ENCODE measurements around the gene LRRN4.

The LRRN4 gene

DNA sequence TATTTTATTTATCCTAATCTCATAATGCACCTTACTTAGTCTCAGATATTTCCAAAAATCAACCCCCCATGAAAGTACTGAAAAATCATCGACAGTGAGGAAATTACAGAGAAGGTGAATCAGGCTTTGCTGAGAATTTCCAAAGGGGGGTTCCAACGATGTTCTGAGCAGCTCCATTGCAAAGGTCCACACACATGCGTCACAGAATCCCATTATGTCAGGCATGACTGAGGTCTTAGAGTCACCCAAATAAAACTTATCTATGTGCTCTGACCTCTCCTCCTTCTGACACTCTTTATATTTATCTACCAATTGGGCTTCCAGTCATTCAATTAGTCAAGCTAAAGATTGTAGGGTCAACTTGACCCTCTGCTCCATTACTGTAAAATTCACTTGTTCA, 12.7 kb upstream of the LRRN4 start:
- H3K4me3 ChIP-seq (ENCODE audit: control insufficient read depth, low read depth, low read length) = no peak overlapping the region
- DNase-seq (ENCODE audit: low read depth) = no peak
- TF ChIP-seq, protein P1, sequence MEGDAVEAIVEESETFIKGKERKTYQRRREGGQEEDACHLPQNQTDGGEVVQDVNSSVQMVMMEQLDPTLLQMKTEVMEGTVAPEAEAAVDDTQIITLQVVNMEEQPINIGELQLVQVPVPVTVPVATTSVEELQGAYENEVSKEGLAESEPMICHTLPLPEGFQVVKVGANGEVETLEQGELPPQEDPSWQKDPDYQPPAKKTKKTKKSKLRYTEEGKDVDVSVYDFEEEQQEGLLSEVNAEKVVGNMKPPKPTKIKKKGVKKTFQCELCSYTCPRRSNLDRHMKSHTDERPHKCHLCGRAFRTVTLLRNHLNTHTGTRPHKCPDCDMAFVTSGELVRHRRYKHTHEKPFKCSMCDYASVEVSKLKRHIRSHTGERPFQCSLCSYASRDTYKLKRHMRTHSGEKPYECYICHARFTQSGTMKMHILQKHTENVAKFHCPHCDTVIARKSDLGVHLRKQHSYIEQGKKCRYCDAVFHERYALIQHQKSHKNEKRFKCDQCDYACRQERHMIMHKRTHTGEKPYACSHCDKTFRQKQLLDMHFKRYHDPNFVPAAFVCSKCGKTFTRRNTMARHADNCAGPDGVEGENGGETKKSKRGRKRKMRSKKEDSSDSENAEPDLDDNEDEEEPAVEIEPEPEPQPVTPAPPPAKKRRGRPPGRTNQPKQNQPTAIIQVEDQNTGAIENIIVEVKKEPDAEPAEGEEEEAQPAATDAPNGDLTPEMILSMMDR (IDR thresholded peaks at IDR 0.05; ENCODE audit: control insufficient read depth, insufficient read depth, low read depth, low read length, missing control alignments) = no peak

DNA sequence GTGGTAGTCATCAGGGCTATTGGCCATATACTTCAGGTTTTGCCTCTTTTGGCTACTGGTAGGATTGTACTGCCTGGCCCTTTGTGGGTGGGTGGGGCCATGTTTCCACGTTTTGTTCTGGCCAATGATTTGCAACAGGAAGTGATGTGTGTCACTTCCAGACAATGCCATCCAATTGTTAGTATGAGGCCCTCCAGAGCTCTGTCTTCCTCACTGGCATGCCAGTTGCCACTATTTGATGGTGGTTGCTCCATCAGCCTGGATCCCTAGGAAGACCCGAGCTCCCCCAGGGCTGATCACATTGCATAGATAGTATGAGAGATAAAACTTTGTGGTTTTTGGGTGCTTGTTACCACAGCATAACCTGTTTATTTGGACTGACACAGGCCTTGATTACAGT, 7.7 kb upstream of the LRRN4 start:
- TF ChIP-seq, protein P1 (IDR thresholded peaks at IDR 0.05; ENCODE audit: control insufficient read depth, insufficient read depth, low read depth, low read length, missing control alignments) = no peak
- no peak for DNase-seq (ENCODE audit: low read depth)
- H3K4me3 ChIP-seq (ENCODE audit: control insufficient read depth, low read depth, low read length) = no peak overlapping the region

DNA sequence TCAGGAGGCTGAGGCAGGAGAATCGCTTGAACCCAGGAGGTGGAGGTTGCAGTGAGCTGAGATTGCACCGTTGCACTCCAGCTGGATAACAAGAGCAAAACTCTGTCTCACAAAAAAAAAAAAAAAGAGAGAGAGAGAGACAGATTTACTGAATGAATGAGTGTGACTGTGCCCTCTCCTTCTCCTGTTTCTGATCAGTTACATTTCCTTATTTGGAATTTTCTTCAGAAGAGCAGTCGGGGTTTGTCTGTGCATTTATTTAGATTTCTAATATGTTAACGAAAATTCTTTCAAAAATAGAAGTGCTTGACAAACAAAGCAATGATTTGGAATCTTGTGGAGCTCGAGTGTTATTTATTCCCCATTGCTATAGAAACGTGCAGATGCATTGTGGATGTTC, 6.4 kb upstream of the LRRN4 start:
- no peak overlapping the region for H3K4me3 ChIP-seq (ENCODE audit: control insufficient read depth, low read depth, low read length)
- TF ChIP-seq, protein P1 (IDR thresholded peaks at IDR 0.05; ENCODE audit: control insufficient read depth, insufficient read depth, low read depth, low read length, missing control alignments) = no peak
- no peak for DNase-seq (ENCODE audit: low read depth)

DNA sequence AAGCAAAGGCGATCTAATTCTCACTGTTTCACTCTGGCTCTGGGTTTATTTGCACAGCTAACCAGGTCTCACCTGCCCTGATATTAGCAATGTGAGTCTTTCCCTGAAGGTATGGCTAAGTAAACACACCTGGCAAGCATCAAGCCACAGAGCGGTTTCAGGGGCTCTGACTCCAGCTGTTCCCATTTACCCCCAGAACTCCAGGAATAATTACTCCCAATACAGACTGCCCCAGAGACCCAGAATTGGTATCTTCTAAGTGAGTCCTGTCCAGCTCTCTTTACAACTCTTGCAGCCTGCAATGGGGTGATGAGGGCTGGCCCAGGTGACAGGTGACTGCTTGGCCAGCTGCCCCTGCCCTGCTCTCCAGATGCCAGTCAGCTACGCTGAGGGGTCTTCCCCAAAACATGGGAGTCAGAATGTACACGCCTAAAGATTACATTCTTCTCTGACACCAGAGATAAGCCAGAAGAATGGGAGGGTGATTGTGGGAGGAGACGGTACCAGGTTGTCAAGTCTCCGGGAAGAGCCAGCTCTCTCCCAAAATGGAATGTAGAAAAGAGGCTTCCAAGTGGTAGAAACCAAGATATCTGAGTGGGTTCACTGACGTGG, 4.9 kb upstream of the LRRN4 start:
- no peak overlapping the region for H3K4me3 ChIP-seq (ENCODE audit: control insufficient read depth, low read depth, low read length)
- TF ChIP-seq, protein P1 (IDR thresholded peaks at IDR 0.05; ENCODE audit: control insufficient read depth, insufficient read depth, low read depth, low read length, missing control alignments) = no peak
- DNase-seq (ENCODE audit: low read depth) = no peak

DNA sequence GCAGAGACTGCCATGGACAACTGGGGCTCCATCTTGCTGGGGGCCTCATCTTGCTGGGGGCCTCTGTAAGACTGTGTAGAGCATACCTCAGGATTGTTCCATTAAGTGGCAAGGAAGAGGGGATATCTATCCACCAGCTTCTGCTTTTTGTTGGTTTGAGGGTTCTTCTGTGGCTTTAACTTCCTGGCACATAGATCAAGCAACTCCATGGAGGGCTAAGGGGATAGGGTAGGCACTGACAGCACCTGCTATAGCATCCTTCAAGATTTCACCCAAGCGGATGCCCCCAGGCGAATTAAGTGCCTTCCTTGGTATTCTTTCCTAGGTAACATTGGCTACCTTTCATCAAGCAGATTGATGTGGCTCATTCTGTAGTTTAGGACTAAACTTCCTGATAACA, 3.8 kb upstream of the LRRN4 start:
- DNase-seq (ENCODE audit: low read depth) = no peak
- no peak overlapping the region for H3K4me3 ChIP-seq (ENCODE audit: control insufficient read depth, low read depth, low read length)
- TF ChIP-seq, protein P1 (IDR thresholded peaks at IDR 0.05; ENCODE audit: control insufficient read depth, insufficient read depth, low read depth, low read length, missing control alignments) = no peak

DNA sequence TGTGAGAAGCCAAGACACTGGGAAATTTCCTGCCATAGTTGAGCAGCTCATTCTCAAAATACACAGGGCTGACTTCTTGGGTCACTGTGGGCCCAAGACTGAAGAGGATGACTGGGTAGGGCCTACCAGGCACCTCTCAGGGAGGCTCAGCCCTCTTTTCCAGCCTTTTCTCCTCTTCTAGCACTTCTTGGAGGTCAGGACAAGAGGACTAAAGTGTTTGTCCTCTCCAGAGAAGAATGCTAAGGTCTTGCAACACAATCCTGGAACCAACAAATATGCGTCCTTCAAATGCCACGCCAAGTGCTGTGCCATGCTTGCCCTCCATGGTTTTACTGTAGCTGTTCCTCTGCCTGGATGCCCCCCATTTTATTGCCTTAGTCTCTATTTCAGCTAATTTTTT, 3.3 kb upstream of the LRRN4 start:
- TF ChIP-seq, protein P1 (IDR thresholded peaks at IDR 0.05; ENCODE audit: control insufficient read depth, insufficient read depth, low read depth, low read length, missing control alignments) = no peak

More for the DNA sequence above, 3.3 kb upstream of the LRRN4 start:
- H3K4me3 ChIP-seq (ENCODE audit: control insufficient read depth, low read depth, low read length) = no peak overlapping the region
- no peak for DNase-seq (ENCODE audit: low read depth)
